K562 (cell line): Measurements from ENCODE around the gene CELSR1. TPM values are rescaled to one million over a fixed set of nuclear protein-coding genes. Genes with fewer than 3 reads are reported as not detected.

Experiments
- ATAC-seq: fragments of 200-7000 bp; cut with Tn5 transposase; 3 replicates; pipeline ENCODE4 v1.9.1; 2020; ENCODE audit warnings: moderate library complexity
- BruUV-seq: library from RNA; stranded (reverse); fragments of 400-500 nt; replicated peaks from 2 replicates; lab custom pipeline; 2021; lab: Mats Ljungman, UMichigan
- CTCF ChIA-PET: fragments of 300-600 bp; formaldehyde crosslinking; extraction: SDS; loops from one replicate; lab custom pipeline; 2021; ENCODE audit warnings: low intra/inter-chr PET ratio; lab: Yijun Ruan, JAX
- POLR2A ChIA-PET: fragments of 300-600, 350-650 bp; sonication (Branson Sonifier 250); formaldehyde crosslinking; extraction: SDS; loops from one replicate; lab custom pipeline; 2021; ENCODE audit warnings: antibody characterized with exemption, inconsistent platforms; lab: Yijun Ruan, JAX
- DNase-seq, 4 experiments: peaks; one replicate each; pipeline versions ENCODE4 v3.0.0 to v3.0.0-alpha.2; 2011 to 2018; ENCODE audit warnings: low spot score in 3 of 4, mixed read lengths in 3 of 4; ENCODE audit errors: extremely low read depth in 1 of 4
- FAIRE-seq: peaks from 2 replicates; lab custom pipeline; 2011; peaks lifted over from hg19 to GRCh38; lab: Jason Lieb, UNC
- H2AFZ ChIP-seq: 2 replicates; pipeline ENCODE4 v1.6.0; 2011; ENCODE audit warnings: low read depth, low read length, control low read depth, inconsistent platforms
- H3K27ac ChIP-seq: fragments of 200-600 bp; 3 replicates; pipeline ENCODE4 v1.8.0; 2011; ENCODE audit warnings: low read depth, mild to moderate bottlenecking, control low read depth, inconsistent platforms, low read length, moderate library complexity, mixed read lengths; ENCODE audit errors: extremely low read depth
- H3K27me3 ChIP-seq, 2 experiments: fragments of 300-600 bp in 1 of 2; 2 replicates in 1 of 2; 3 replicates in 1 of 2; pipeline versions ENCODE4 v1.6.0 to v1.8.0; 2011; ENCODE audit warnings: inconsistent platforms in 2 of 2, low read length in 2 of 2, mild to moderate bottlenecking in 1 of 2, mixed read lengths in 1 of 2, moderate library complexity in 1 of 2; ENCODE audit not compliant: control insufficient read depth in 2 of 2, insufficient read depth in 2 of 2
- H3K36me3 ChIP-seq: fragments of 300-600 bp; 3 replicates; pipeline ENCODE4 v1.8.0; 2011; ENCODE audit warnings: mild to moderate bottlenecking, low read length, inconsistent platforms; ENCODE audit not compliant: control insufficient read depth, insufficient read depth
- H3K4me1 ChIP-seq, 2 experiments: fragments of 200-600 bp in 1 of 2; replicated peaks in 1 of 2; 2 replicates in 1 of 2; 3 replicates in 1 of 2; pipeline versions ENCODE4 v1.5.1 to v1.8.0; 2011; ENCODE audit warnings: inconsistent platforms in 2 of 2, low read length in 2 of 2, mild to moderate bottlenecking in 1 of 2, mixed read lengths in 1 of 2, moderate library complexity in 1 of 2; ENCODE audit not compliant: control insufficient read depth in 2 of 2, insufficient read depth in 2 of 2
- H3K4me2 ChIP-seq: 2 replicates; pipeline ENCODE4 v1.6.1; 2011; ENCODE audit warnings: low read length, control low read depth, inconsistent platforms, mixed read lengths; ENCODE audit not compliant: insufficient read depth
- H3K4me3 ChIP-seq: fragments of 200-600 bp; sonication (generic), shearing (Covaris generic); 2 replicates; pipeline ENCODE4 v1.5.1; 2016; ENCODE audit warnings: control low read depth, inconsistent platforms
- H3K79me2 ChIP-seq: fragments of 200-600 bp; 3 replicates; pipeline ENCODE4 v1.8.0; 2011; ENCODE audit warnings: low read length, inconsistent platforms; ENCODE audit not compliant: control insufficient read depth, insufficient read depth
- H3K9ac ChIP-seq, 2 experiments: 2 replicates each; pipeline versions ENCODE4 v1.6.0 to v1.6.1; 2011; ENCODE audit warnings: low read depth in 2 of 2, low read length in 2 of 2, control low read depth in 1 of 2, inconsistent platforms in 1 of 2, mild to moderate bottlenecking in 1 of 2, mixed read lengths in 1 of 2; ENCODE audit not compliant: insufficient read depth in 1 of 2
- H3K9me1 ChIP-seq: one replicate; pipeline ENCODE4 v1.6.0; 2011; ENCODE audit warnings: inconsistent platforms, mild to moderate bottlenecking, low read length, moderate library complexity; ENCODE audit not compliant: control insufficient read depth, insufficient read depth
- H3K9me3 ChIP-seq: replicated peaks from 2 replicates; pipeline ENCODE4 v1.5.1; 2011; ENCODE audit warnings: low read depth, low read length, inconsistent platforms; ENCODE audit not compliant: control insufficient read depth, insufficient read depth
- H4K20me1 ChIP-seq: replicated peaks from 2 replicates; pipeline ENCODE4 v1.6.1; 2011; ENCODE audit warnings: low read length, inconsistent platforms, mixed read lengths; ENCODE audit not compliant: control insufficient read depth, insufficient read depth
- CHCHD3 ChIP-seq: fragments of 250-450 bp; sonication (Bioruptor Pico); IDR thresholded peaks from 2 replicates; pipeline ENCODE4 v2.1.2; 2022; ENCODE audit warnings: mild to moderate bottlenecking
- CTCF ChIP-seq, 3 experiments: IDR thresholded peaks in 2 of 3; conservative IDR thresholded peaks in 1 of 3; 2 replicates each; pipeline ENCODE4 v1.5.1; 2011 to 2012; ENCODE audit warnings: low read length in 3 of 3, mild to moderate bottlenecking in 3 of 3, control low read depth in 2 of 3, improper control_type of control experiment in 1 of 3, inconsistent platforms in 1 of 3, low read depth in 1 of 3, mixed read lengths in 1 of 3, moderate library complexity in 1 of 3; ENCODE audit not compliant: insufficient read depth in 2 of 3
- CTCFL ChIP-seq: IDR thresholded peaks from 2 replicates; pipeline ENCODE4 v1.6.1; 2011; ENCODE audit warnings: borderline replicate concordance, low read depth, mild to moderate bottlenecking, moderate library complexity, low read length; ENCODE audit not compliant: insufficient read depth, poor library complexity, severe bottlenecking
- ETV6 ChIP-seq, 3 experiments: fragments of 150-350 bp in 1 of 3; sonication (generic) in 1 of 3; formaldehyde crosslinking in 1 of 3; IDR thresholded peaks; 2 replicates each; pipeline versions ENCODE4 v1.6.1 to v1.8.0; 2014 to 2022; ENCODE audit warnings: borderline replicate concordance in 2 of 3, low read depth in 2 of 3, antibody characterized with exemption in 1 of 3, low read length in 1 of 3, mild to moderate bottlenecking in 1 of 3, missing genetic modification reagents in 1 of 3
- FUS ChIP-seq: fragments of 200-400 bp; formaldehyde crosslinking; optimal IDR thresholded peaks from 2 replicates; pipeline ENCODE3; 2017; ENCODE audit warnings: low read depth, low read length
- GATA2 ChIP-seq: sonication (generic); formaldehyde crosslinking; IDR thresholded peaks from 2 replicates; pipeline ENCODE4 v1.4.0; 2020; ENCODE audit warnings: mild to moderate bottlenecking, missing genetic modification reagents
- IRF2 ChIP-seq: sonication (generic); formaldehyde crosslinking; IDR thresholded peaks from 2 replicates; pipeline ENCODE4 v1.8.1; 2022; ENCODE audit warnings: mild to moderate bottlenecking, missing genetic modification reagents
- MEF2D ChIP-seq: conservative IDR thresholded peaks from 2 replicates; pipeline ENCODE4 v1.6.1; 2016; ENCODE audit warnings: low read depth, missing genetic modification characterization, missing compliant biosample characterization
- POLR2AphosphoS5 ChIP-seq: IDR thresholded peaks from 2 replicates; pipeline ENCODE4 v1.6.1; 2011; ENCODE audit warnings: mild to moderate bottlenecking, low read depth, low read length, moderate library complexity; ENCODE audit not compliant: control insufficient read depth, insufficient read depth
- SIRT6 ChIP-seq: IDR thresholded peaks from one replicate; pipeline ENCODE4 v1.6.1; 2012; ENCODE audit warnings: low read depth, mild to moderate bottlenecking, control low read depth, inconsistent platforms, low read length, moderate library complexity
- SP1 ChIP-seq: sonication (generic); formaldehyde crosslinking; IDR thresholded peaks from 2 replicates; pipeline ENCODE4 v1.8.1; 2022; ENCODE audit warnings: mild to moderate bottlenecking, missing genetic modification reagents
- SREBF1 ChIP-seq: fragments of 150-350 bp; IDR thresholded peaks from 2 replicates; pipeline ENCODE4 v1.6.1; 2014; ENCODE audit warnings: antibody characterized with exemption, low read depth, low read length, borderline replicate concordance
- TAF15 ChIP-seq: fragments of 200-400 bp; formaldehyde crosslinking; IDR thresholded peaks from 2 replicates; pipeline ENCODE4 v1.6.1; 2017; ENCODE audit warnings: mild to moderate bottlenecking, low read depth, low read length, moderate library complexity
- ZNF23 ChIP-seq: fragments of 250-450 bp; sonication (Bioruptor Pico); IDR thresholded peaks from 2 replicates; pipeline ENCODE4 v1.4.0; 2020; ENCODE audit warnings: mild to moderate bottlenecking
- WGBS: fragments of 100-300 bp; shearing (Covaris generic); methylation state at CpG from one replicate; pipeline ENCODE4 v1.1.6; 2016; ENCODE audit warnings: low coverage, mixed read lengths; ENCODE audit not compliant: insufficient coverage; ENCODE audit errors: missing lambda C conversion rate; 5-methylcytosine and 5-hydroxymethylcytosine counted together
- in situ Hi-C: fragments of 300-500 bp; cut with MboI; formaldehyde crosslinking; loops from 4 replicates; pipeline ENCODE4 v1.15.0; 2018; ENCODE audit warnings: inconsistent platforms, mixed read lengths
- intact Hi-C: fragments of 100-400 bp; cut with micrococcal nuclease; formaldehyde crosslinking; loops from 2 replicates; pipeline ENCODE4 v1.14.2; 2022
- polyA plus RNA-seq, 8 experiments: library from polyadenylated mRNA; depleted of rRNA in 4 of 8; stranded (reverse) in 5 of 8; unstranded in 3 of 8; fragments of >200 nt; fragmentation: Nextera tagmentation in 2 of 8; fragmentation: Illumina TruSeq in 1 of 8; extraction: Ambion mirVana in 2 of 8; extraction: Trizol in 1 of 8; gene quantifications; 2 replicates each; pipeline versions ENCODE4 v1.2.1 to v1.2.3, GENCODE V29; 2011 to 2014; ENCODE audit warnings: inconsistent platforms in 1 of 8, missing spikeins in 1 of 8
- total RNA-seq, 7 experiments: library from RNA; depleted of rRNA in 6 of 7; stranded (reverse); fragments of >200 nt in 6 of 7; fragmentation: Illumina TruSeq in 2 of 7; extraction: Trizol in 2 of 7; gene quantifications; 2 replicates each; pipeline versions ENCODE4 v1.2.1 to v1.2.3, GENCODE V29; 2011 to 2021; ENCODE audit warnings: low replicate concordance in 1 of 7

Gene CELSR1
- total and polyA plus RNA-seq, 9 of the 15 experiments (the other 6 are each of a cell fraction or from before 2014, with no cell fraction given), result under 0.01 to 0.09 TPM; not detected in 7

- ChIA-PET POLR2A (no interaction called here), CTCF (no interaction called here)
- FAIRE-seq (no peak), DNase-seq (no peak), ATAC-seq (no peak)
- no peaks in the 10 kb centered on the region for H3K9me3 ChIP-seq
- in situ Hi-C loops (no loop called here), intact Hi-C loops (no loop called here)
- H3K36me3 ChIP-seq, result peaks cover 90% of the 10 kb centered on the region; the same call in 2 of the 3 replicates
- no peak overlapping the region for H3K9ac ChIP-seq
- H3K79me2 ChIP-seq, result no peaks in the 10 kb centered on the region
- BruUV-seq, result no TSS peak
- no peaks in the 10 kb centered on the region for H3K4me1 ChIP-seq
- H3K4me3 ChIP-seq, result no peak overlapping the region
- no peaks in the 10 kb centered on the region for H3K27me3 ChIP-seq
- H3K9me1 ChIP-seq, result no peaks in the 10 kb centered on the region
- peaks cover 3% of the 10 kb centered on the region; the same call in 1 of the 2 replicates for H4K20me1 ChIP-seq
- no peak overlapping the region for H3K4me2 ChIP-seq
- no peak overlapping the region for H2AFZ ChIP-seq
- H3K27ac ChIP-seq, result no peak overlapping the region
- 96% methylated on average over 7 of the region's 20 CpGs for WGBS
- no peak for TF ChIP-seq TAF15
- TF ChIP-seq SP1 (CRISPR knock-in tag), result no peak
- TF ChIP-seq SREBF1, result no peak
- TF ChIP-seq FUS, result no peak
- no peak for TF ChIP-seq POLR2AphosphoS5
- TF ChIP-seq CTCFL, result no peak
- TF ChIP-seq ETV6 (IDR thresholded peaks at IDR 0.05; ENCODE audit: borderline replicate concordance in 1 of 2, low read depth in 2 of 2, low read length in 1 of 2), result no peak
- TF ChIP-seq ETV6 (CRISPR knock-in tag; IDR thresholded peaks at IDR 0.05; ENCODE audit: borderline replicate concordance), result no peak
- no peak for TF ChIP-seq GATA2
- no peak for TF ChIP-seq SIRT6
- TF ChIP-seq ZNF23 (CRISPR knock-in tag), result no peak
- TF ChIP-seq IRF2 (CRISPR knock-in tag), result no peak
- TF ChIP-seq MEF2D, result no peak
- TF ChIP-seq CTCF (IDR thresholded peaks at IDR 0.05 in 2 of 3, conservative IDR thresholded peaks at IDR 0.05 in 1 of 3; ENCODE audit: insufficient read depth in 2 of 3, low read depth in 1 of 3, low read length in 3 of 3), result no peak
- TF ChIP-seq CHCHD3 (CRISPR knock-in tag), result no peak
Measured at GRCh38 chr22:46350646-46351045, 186.8 kb downstream of the CELSR1 start.
